ENCODE measurements around the gene FAXDC2. TPM values are rescaled to one million over a fixed set of nuclear protein-coding genes. Genes with fewer than 3 reads are reported as not detected.

Gene FAXDC2
- total RNA-seq, 2 donors from 2014 or later = 2.3 to 6.2 TPM

GRCh38 chr5:154873791-154874331 is 23.5 kb upstream of the FAXDC2 start:
- Histone ChIP-seq H3K4me1 (ENCODE audit: control insufficient read depth, insufficient read depth, low read length) (no peaks in the 10 kb centered on the region), H3K36me3 (ENCODE audit: control insufficient read depth, insufficient read depth, low read length) (peaks cover 67% of the 10 kb centered on the region), H3K27me3 (ENCODE audit: control insufficient read depth, insufficient read depth, low read length, poor library complexity, severe bottlenecking) (no peaks in the 10 kb centered on the region), H3K9me3 (ENCODE audit: control insufficient read depth, low read length) (peaks cover 20% of the 10 kb centered on the region), H3K9ac (ENCODE audit: extremely low read depth, low read length, poor library complexity, severe bottlenecking) (no peak overlapping the region), H3K4me3 (ENCODE audit: low read length) (no peak overlapping the region), H3K27ac (ENCODE audit: low read depth, low read length) (no peak overlapping the region)
- peaks cover 9% of the 10 kb centered on the region for H3K9me3 Mint-ChIP-seq
- H3K4me3 Mint-ChIP-seq = no peak overlapping the region
- 92 to 100% methylated on average over 4 to 5 of the region's 5 CpGs for WGBS, 2 experiments (ENCODE audit: insufficient coverage in 1 of 2, insufficient read length in 1 of 2)
- no peaks in the 10 kb centered on the region for H3K4me1 Mint-ChIP-seq
- no peaks in the 10 kb centered on the region for H3K27me3 Mint-ChIP-seq (ENCODE audit: insufficient read depth)
- H3K27ac Mint-ChIP-seq = no peak overlapping the region
- DNase-seq = peak; percentile 20
- H3K36me3 Mint-ChIP-seq (ENCODE audit: low read depth) = peaks cover 69% of the 10 kb centered on the region
- TF ChIP-seq CTCF (conservative IDR thresholded peaks at IDR 0.05) = no peak

GRCh38 chr5:154871734-154872133 is 21.3 kb upstream of the FAXDC2 start:
- Mint-ChIP-seq H3K4me1 (no peaks in the 10 kb centered on the region), H3K27me3 (ENCODE audit: insufficient read depth) (no peaks in the 10 kb centered on the region), H3K9me3 (no peaks in the 10 kb centered on the region), H3K4me3 (no peak overlapping the region), H3K27ac (no peak overlapping the region), H3K36me3 (ENCODE audit: low read depth) (peaks cover 61% of the 10 kb centered on the region)
- Histone ChIP-seq H3K9ac (ENCODE audit: extremely low read depth, low read length, poor library complexity, severe bottlenecking) (no peak overlapping the region), H3K27ac (ENCODE audit: low read depth, low read length) (no peak overlapping the region), H3K9me3 (ENCODE audit: control insufficient read depth, low read length) (no peaks in the 10 kb centered on the region), H3K36me3 (ENCODE audit: control insufficient read depth, insufficient read depth, low read length) (peaks cover 67% of the 10 kb centered on the region), H3K4me1 (ENCODE audit: control insufficient read depth, insufficient read depth, low read length) (no peaks in the 10 kb centered on the region), H3K4me3 (ENCODE audit: low read length) (no peak overlapping the region), H3K27me3 (ENCODE audit: control insufficient read depth, insufficient read depth, low read length, poor library complexity, severe bottlenecking) (no peaks in the 10 kb centered on the region)
- WGBS, 2 experiments (ENCODE audit: insufficient coverage in 1 of 2, insufficient read length in 1 of 2) = 94 to 96% methylated on average over 3 to 4 of the region's 4 CpGs
- no peak for TF ChIP-seq CTCF (conservative IDR thresholded peaks at IDR 0.05)
- DNase-seq = no peak

DNA sequence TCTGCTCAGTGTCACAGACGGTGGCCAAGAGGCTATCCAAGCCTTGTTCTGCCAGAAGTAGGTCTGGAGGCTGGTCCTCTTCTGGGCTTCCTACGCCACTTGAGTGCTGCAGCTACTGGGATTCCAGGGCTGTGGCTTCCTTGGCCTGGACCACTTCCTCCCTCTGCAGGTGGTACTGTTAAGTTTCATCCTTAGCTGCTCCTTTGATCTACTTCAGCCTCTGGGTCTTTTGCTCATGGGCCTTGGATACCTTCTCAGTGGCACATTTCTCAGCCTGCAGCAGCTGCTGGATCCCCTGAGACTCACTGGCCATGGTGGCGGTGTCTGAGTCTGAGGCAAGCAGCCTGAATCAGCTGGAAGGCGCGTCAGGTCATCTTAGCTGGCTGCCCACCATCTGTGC is 18.3 kb upstream of the FAXDC2 start:
- Histone ChIP-seq H3K9me3 (ENCODE audit: control insufficient read depth, low read length) (no peaks in the 10 kb centered on the region), H3K36me3 (ENCODE audit: control insufficient read depth, insufficient read depth, low read length) (peaks cover 66% of the 10 kb centered on the region), H3K27ac (ENCODE audit: low read depth, low read length) (no peak overlapping the region), H3K4me3 (ENCODE audit: low read length) (no peak overlapping the region), H3K27me3 (ENCODE audit: control insufficient read depth, insufficient read depth, low read length, poor library complexity, severe bottlenecking) (no peaks in the 10 kb centered on the region), H3K4me1 (ENCODE audit: control insufficient read depth, insufficient read depth, low read length) (no peaks in the 10 kb centered on the region), H3K9ac (ENCODE audit: extremely low read depth, low read length, poor library complexity, severe bottlenecking) (no peak overlapping the region)
- no peak overlapping the region for H3K4me3 Mint-ChIP-seq
- 89 to 100% methylated on average over 3 to 5 of the region's 5 CpGs for WGBS, 2 experiments (ENCODE audit: insufficient coverage in 1 of 2, insufficient read length in 1 of 2)
- no peaks in the 10 kb centered on the region for H3K9me3 Mint-ChIP-seq
- no peaks in the 10 kb centered on the region for H3K4me1 Mint-ChIP-seq
- TF ChIP-seq CTCF (conservative IDR thresholded peaks at IDR 0.05) = peak; percentile 69
- H3K27ac Mint-ChIP-seq = no peak overlapping the region
- peak; percentile 82 for DNase-seq
- no peaks in the 10 kb centered on the region for H3K27me3 Mint-ChIP-seq (ENCODE audit: insufficient read depth)
- peaks cover 61% of the 10 kb centered on the region for H3K36me3 Mint-ChIP-seq (ENCODE audit: low read depth)

Data from endodermal cell (in vitro differentiated cells).